GM21825 (cell line): ENCODE results near the gene ZNF177.
"Not testable (repeated sequence)": the region's sequence is repeated elsewhere in the genome, so short reads cannot be mapped to it uniquely, and the experiment has no call there.

Experiments used
- ATAC-seq: cut with Tn5 transposase; IDR thresholded peaks from one replicate; pipeline ENCODE4 v1.9.1; 2021; ENCODE audit warnings: mild to moderate bottlenecking, moderate library complexity; ENCODE audit not compliant: unreplicated experiment

ZNF177 gene

DNA sequence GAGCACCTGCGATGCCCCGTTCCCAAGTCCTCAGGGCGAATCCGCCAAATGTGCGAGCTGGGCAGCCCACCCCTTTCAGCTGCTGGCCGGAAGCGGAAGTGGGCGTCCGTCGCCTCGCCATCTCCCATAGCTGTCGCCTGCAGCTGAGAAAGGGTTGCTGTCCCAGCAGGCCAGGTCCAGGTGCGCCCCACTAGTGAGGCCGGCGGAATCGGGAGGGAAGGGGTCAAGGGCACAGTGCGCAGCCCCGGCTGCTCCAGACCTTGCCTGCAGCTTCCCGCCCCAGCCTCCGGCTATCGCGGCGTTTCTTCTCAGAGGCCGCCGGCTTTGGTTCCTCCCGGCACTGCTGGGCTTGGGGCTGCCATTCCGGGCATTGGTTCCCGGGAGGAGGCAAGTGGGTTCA lies at the start of gene ZNF177:
TSS of gene ZNF177 (plus strand) at position 109 of the 400 bp plus-strand sequence. CDS start 15,299 bp downstream, outside the sequence.
- no peak for ATAC-seq

DNA sequence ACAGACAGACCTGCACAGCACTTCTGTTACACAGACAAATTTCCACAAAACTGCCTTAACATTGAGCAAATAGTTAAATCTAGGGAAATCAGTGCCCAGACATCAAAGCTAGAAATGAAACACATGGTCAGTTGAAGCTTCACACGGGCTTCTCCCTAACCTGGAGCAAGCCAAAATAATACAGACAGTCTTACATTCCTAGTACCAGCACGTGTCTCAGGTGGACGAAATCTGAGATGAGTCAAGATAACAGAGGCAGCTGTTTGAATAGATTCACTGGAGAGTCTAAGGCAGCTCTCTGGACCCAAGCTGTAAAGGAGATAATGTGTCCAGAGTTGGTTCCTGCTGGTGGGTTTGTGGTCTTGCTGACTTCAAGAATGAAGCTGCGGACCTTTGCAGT lies 49.1 kb upstream of the ZNF177 start:
- no peak for ATAC-seq

DNA sequence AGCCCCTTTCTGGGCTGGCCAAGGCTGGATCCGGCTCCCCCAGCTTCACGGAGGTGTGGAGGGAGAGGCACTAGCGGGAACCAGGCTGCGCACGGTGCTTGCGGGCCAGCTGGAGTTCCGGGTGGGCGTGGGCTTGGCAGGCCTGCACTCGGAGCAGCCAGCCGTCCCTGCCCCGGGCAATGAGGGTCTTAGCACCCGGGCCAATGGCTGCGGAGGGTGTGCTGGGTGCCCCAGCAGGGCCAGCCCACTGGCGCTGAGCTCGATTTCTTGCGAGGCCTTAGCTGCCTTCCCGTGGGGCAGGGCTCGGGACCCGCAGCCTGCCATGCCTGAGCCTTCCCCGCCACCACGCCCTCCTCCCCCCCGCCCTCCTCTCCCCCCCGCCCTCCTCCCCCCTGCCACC lies 41.5 kb upstream of the ZNF177 start:
- no peak for ATAC-seq

- ATAC-seq: not testable (repeated sequence)
Observed at GRCh38 chr19:9321756-9322155, 41.1 kb upstream of the ZNF177 start.

DNA sequence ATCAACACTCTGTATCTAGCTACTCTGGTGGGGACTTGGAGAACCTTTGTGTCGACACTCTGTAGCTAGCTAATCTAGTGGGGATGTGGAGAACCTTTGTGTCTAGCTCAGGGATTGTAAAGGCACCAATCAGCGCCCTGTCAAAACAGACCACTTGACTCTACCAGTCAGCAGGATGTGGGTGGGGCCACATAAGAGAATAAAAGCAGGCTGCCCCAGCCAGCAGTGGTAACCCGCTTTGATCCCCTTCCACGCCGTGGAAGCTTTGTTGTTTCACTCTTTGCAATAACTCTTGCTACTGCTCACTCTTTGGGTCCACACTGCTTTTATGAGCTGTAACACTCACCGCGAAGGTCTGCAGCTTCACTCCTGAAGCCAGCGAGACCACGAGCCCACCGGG lies 40.6 kb upstream of the ZNF177 start:
- ATAC-seq: not testable (repeated sequence)

GRCh38 chr19:9323557-9323918 lies 39.3 kb upstream of the ZNF177 start:
- peak; percentile 27 for ATAC-seq

GRCh38 chr19:9323919-9324583 lies 38.8 kb upstream of the ZNF177 start, which contains the start of gene ZNF559:
TSS of gene ZNF559 (plus strand) at chr19:9324179. CDS start at chr19:9338550, 14,371 bp downstream.
- ATAC-seq: peak; percentile 94

DNA sequence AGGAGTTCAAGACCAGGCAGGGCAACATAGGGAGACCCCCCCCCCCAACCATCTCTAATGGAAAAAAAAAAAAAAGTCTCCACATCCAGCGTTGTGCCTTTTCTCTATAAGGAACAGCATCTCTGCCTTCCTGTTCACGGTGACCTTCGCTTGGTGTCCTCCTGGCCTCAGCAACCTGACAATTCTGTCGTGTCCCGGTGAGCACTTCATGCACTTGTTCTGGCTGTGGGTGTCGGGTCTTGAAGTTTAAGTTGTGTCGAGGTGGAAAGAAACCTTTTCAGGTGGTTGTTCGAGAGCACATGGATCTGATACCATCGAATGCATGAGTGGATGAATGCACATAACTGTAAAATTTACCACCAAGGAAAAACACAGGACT lies 38.2 kb upstream of the ZNF177 start:
- ATAC-seq: no peak

GRCh38 chr19:9329999-9330398 lies 32.8 kb upstream of the ZNF177 start:
- ATAC-seq: no peak

- ATAC-seq: no peak
Observed at GRCh38 chr19:9342610-9343304, 20.1 kb upstream of the ZNF177 start.

- ATAC-seq: no peak
Observed at GRCh38 chr19:9345005-9345404, 17.8 kb upstream of the ZNF177 start.

GRCh38 chr19:9348253-9348652 lies 14.6 kb upstream of the ZNF177 start:
- ATAC-seq: no peak

- no peak for ATAC-seq
Observed at GRCh38 chr19:9348671-9349070, 14.1 kb upstream of the ZNF177 start.

DNA sequence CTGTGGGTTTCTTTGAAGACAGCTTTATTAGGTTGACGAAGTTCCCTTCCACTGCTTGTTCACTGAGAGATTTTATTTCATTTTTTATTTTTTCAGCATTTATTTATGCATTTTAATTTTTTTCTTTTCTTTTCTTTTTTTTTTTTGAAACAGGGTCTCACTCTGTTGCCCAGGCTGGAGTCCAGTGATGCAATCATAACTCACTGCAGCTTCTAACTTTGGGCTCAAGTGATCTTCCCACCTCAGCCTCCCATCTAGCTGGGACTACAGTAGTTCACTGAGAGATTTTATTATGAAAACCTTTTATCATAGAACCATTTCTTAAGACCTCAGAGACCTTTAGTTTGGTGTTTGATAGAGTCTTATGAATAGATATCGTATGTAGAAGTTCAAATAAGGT lies 10.3 kb upstream of the ZNF177 start:
- no peak for ATAC-seq

DNA sequence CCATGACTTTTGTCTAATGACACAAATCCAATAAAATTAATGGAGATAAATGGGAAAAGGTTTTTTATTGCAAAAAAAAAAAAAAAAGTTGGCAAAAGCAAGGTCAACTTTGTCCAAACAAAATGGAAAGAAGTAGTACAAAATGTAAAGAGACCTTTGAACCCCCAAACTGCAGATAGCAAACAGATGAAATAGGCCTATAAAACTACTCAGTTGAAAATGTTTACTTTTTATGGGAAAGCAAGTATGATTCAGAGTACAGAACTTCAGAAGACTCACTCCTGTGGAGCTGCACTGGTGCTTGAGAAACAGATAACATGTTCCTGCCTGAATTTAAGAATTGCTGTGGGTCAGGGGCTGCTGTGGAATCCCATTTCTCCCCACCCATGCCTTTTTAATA lies 9.8 kb upstream of the ZNF177 start:
- no peak for ATAC-seq

- ATAC-seq: no peak
Observed at GRCh38 chr19:9354651-9355050, 8.2 kb upstream of the ZNF177 start.

GRCh38 chr19:9370738-9371619 lies 8.2 kb downstream of the ZNF177 start:
- no peak for ATAC-seq

DNA sequence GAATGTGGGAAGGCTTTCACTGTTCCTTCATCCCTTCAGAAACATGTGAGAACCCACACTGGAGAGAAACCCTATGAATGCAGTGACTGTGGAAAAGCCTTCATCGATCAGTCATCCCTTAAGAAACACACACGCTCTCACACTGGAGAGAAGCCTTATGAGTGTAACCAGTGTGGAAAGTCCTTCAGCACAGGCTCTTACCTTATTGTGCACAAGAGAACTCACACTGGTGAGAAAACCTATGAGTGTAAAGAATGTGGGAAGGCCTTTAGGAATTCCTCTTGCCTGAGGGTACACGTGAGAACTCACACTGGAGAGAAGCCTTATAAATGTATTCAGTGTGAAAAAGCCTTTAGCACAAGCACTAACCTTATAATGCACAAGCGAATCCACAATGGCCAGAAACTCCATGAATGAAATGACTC lies 18.6 kb downstream of the ZNF177 start:
- ATAC-seq: no peak

GRCh38 chr19:9406798-9407352 lies 44.1 kb downstream of the ZNF177 start:
- no peak for ATAC-seq

- no peak for ATAC-seq
Observed at GRCh38 chr19:9407827-9408226, 45.0 kb downstream of the ZNF177 start.

GRCh38 chr19:9413240-9413954 lies 50.6 kb downstream of the ZNF177 start:
- ATAC-seq: no peak
